GM12878 (cell line): ENCODE measurements around the gene PNPLA5. TPM values are rescaled to one million over a fixed set of nuclear protein-coding genes. Genes with fewer than 3 reads are reported as not detected.

Experiments used
- ATAC-seq: fragments of 200-7000 bp; cut with Tn5 transposase; 3 replicates; pipeline ENCODE4 v1.9.1; 2020; ENCODE audit warnings: mild to moderate bottlenecking, moderate library complexity
- BruUV-seq: library from RNA; stranded (reverse); fragments of 400-500 nt; replicated peaks from 2 replicates; lab custom pipeline; 2021; lab: Mats Ljungman, UMichigan
- CTCF ChIA-PET: fragments of 300-600 bp; sonication (Branson Sonifier 250); formaldehyde crosslinking; extraction: SDS; loops from one replicate; lab custom pipeline; 2021; ENCODE audit warnings: inconsistent platforms; lab: Yijun Ruan, JAX
- POLR2A ChIA-PET: fragments of 350-600 bp; formaldehyde crosslinking; extraction: SDS; loops from one replicate; lab custom pipeline; 2021; ENCODE audit warnings: inconsistent platforms; lab: Charles Lee
- RAD21 ChIA-PET: fragments of 300-600 bp; sonication (Branson Sonifier 250); formaldehyde crosslinking; loops from one replicate; lab custom pipeline; 2023; ENCODE audit warnings: antibody characterized with exemption; ENCODE audit not compliant: unreplicated experiment; lab: Charles Lee
- SMC1A ChIA-PET: fragments of 300-600 bp; sonication (Branson Sonifier 250); formaldehyde crosslinking; loops from one replicate; lab custom pipeline; 2023; ENCODE audit not compliant: unreplicated experiment, uncharacterized antibody; lab: Charles Lee
- DNase-seq: peaks from one replicate; pipeline ENCODE4 v3.0.0-alpha.2; 2011; ENCODE audit warnings: low read depth, low spot score
- FAIRE-seq: peaks from 3 replicates; lab custom pipeline; 2011; peaks lifted over from hg19 to GRCh38; lab: Jason Lieb, UNC
- H2AFZ ChIP-seq: 2 replicates; pipeline ENCODE4 v1.6.0; 2011; ENCODE audit warnings: low read depth, low read length, control low read depth; ENCODE audit not compliant: control insufficient read depth
- H3K27ac ChIP-seq: 2 replicates; pipeline ENCODE4 v1.5.1; 2011; ENCODE audit warnings: control low read depth; ENCODE audit not compliant: control insufficient read depth, insufficient read depth
- H3K27me3 ChIP-seq, 2 experiments: replicated peaks in 1 of 2; 2 replicates each; pipeline versions ENCODE4 v1.6.0 to v1.6.1; 2011; ENCODE audit warnings: low read length in 1 of 2; ENCODE audit not compliant: control insufficient read depth in 2 of 2, insufficient read depth in 2 of 2
- H3K36me3 ChIP-seq, 2 experiments: 2 replicates each; pipeline ENCODE4 v1.5.1; 2011; ENCODE audit warnings: low read length in 1 of 2; ENCODE audit not compliant: control insufficient read depth in 2 of 2, insufficient read depth in 2 of 2
- H3K4me1 ChIP-seq: 2 replicates; pipeline ENCODE4 v1.6.1; 2011; ENCODE audit warnings: mild to moderate bottlenecking, low read length, moderate library complexity, mixed read lengths; ENCODE audit not compliant: control insufficient read depth, insufficient read depth
- H3K4me2 ChIP-seq: 2 replicates; pipeline ENCODE4 v1.6.0; 2011; ENCODE audit warnings: control low read depth; ENCODE audit not compliant: control insufficient read depth, insufficient read depth
- H3K4me3 ChIP-seq: fragments of 200-600 bp; sonication (generic); 2 replicates; pipeline ENCODE4 v1.5.1; 2016
- H3K79me2 ChIP-seq: 2 replicates; pipeline ENCODE4 v1.6.0; 2011; ENCODE audit warnings: low read length; ENCODE audit not compliant: control insufficient read depth, insufficient read depth
- H3K9ac ChIP-seq: 2 replicates; pipeline ENCODE4 v1.8.0; 2011; ENCODE audit warnings: low read length, control low read depth, mixed read lengths; ENCODE audit not compliant: control insufficient read depth, insufficient read depth
- H3K9me3 ChIP-seq: replicated peaks from 3 replicates; pipeline ENCODE4 v1.5.1; 2011; ENCODE audit warnings: mild to moderate bottlenecking, low read length; ENCODE audit not compliant: control insufficient read depth, insufficient read depth
- H4K20me1 ChIP-seq: 2 replicates; pipeline ENCODE4 v1.6.0; 2011; ENCODE audit not compliant: control insufficient read depth, insufficient read depth
- BCLAF1 ChIP-seq: fragments of 450-650 bp; IDR thresholded peaks from 2 replicates; pipeline ENCODE4 v1.6.1; 2017; ENCODE audit warnings: antibody characterized with exemption, mild to moderate bottlenecking, moderate library complexity
- CBFB ChIP-seq: IDR thresholded peaks from 2 replicates; pipeline ENCODE4 v1.6.1; 2016; ENCODE audit warnings: antibody characterized with exemption, low read depth
- CHD2 ChIP-seq: IDR thresholded peaks from 2 replicates; pipeline ENCODE4 v1.6.1; 2011; ENCODE audit warnings: low read depth, low read length, improper control_type of control experiment, borderline replicate concordance
- CREB1 ChIP-seq: IDR thresholded peaks from 2 replicates; pipeline ENCODE4 v1.6.1; 2012; ENCODE audit warnings: low read depth, mild to moderate bottlenecking, inconsistent platforms
- EP300 ChIP-seq, 2 experiments: fragments of 150-350 bp in 1 of 2; IDR thresholded peaks; 2 replicates each; pipeline ENCODE4 v1.6.1; 2011 to 2012; ENCODE audit warnings: low read depth in 2 of 2, low read length in 2 of 2, borderline replicate concordance in 1 of 2, improper control_type of control experiment in 1 of 2, inconsistent platforms in 1 of 2; ENCODE audit not compliant: control insufficient read depth in 1 of 2
- GATAD2B ChIP-seq: fragments of 450-650 bp; conservative IDR thresholded peaks from 2 replicates; pipeline ENCODE4 v1.6.1; 2017; ENCODE audit warnings: low read depth, mild to moderate bottlenecking, moderate library complexity
- HDAC2 ChIP-seq: fragments of 200-600 bp; sonication (generic); IDR thresholded peaks from 2 replicates; pipeline ENCODE4 v1.6.1; 2017
- IKZF1 ChIP-seq: fragments of 450-650 bp; conservative IDR thresholded peaks from 2 replicates; pipeline ENCODE4 v1.6.1; 2017; ENCODE audit warnings: antibody characterized with exemption, mild to moderate bottlenecking
- STAT1 ChIP-seq: fragments of 450-650 bp; conservative IDR thresholded peaks from 2 replicates; pipeline ENCODE4 v1.6.1; 2014; ENCODE audit warnings: antibody characterized with exemption, mild to moderate bottlenecking
- whole genome bisulfite sequencing: methylation state at CpG from one replicate; pipeline ENCODE4 v1.1.6; 2016; ENCODE audit warnings: low lambda C conversion rate; ENCODE audit not compliant: insufficient replicate concordance, insufficient coverage; ENCODE audit errors: missing lambda C conversion rate; 5-methylcytosine and 5-hydroxymethylcytosine counted together
- in situ Hi-C: fragments of 300-500 bp; cut with MboI; formaldehyde crosslinking; loops from 9 replicates; pipeline ENCODE4 v1.14.3; 2018; ENCODE audit warnings: mixed read lengths
- intact Hi-C: fragments of 100-400 bp; cut with micrococcal nuclease; formaldehyde crosslinking; loops from one replicate; pipeline ENCODE4 v1.14.2; 2022; ENCODE audit not compliant: unreplicated experiment
- polyA plus RNA-seq, 11 experiments: library from polyadenylated mRNA; depleted of rRNA in 4 of 11; unstranded in 6 of 11; stranded (reverse) in 5 of 11; fragments of >200 nt; fragmentation: Nextera tagmentation in 4 of 11; fragmentation: Illumina TruSeq in 1 of 11; extraction: Ambion mirVana in 4 of 11; extraction: Trizol in 1 of 11; gene quantifications; 1 replicate in 1 of 11; 2 replicates in 10 of 11; pipeline versions ENCODE4 v1.2.1 to v1.2.3, GENCODE V29; 2011 to 2016; ENCODE audit warnings: inconsistent platforms in 2 of 11, missing spikeins in 2 of 11, low read depth in 1 of 11
- total RNA-seq, 4 experiments: library from RNA; depleted of rRNA in 3 of 4; stranded (reverse); fragments of >200 nt in 3 of 4; fragmentation: Illumina TruSeq in 1 of 4; extraction: Trizol in 1 of 4; gene quantifications; 2 replicates each; pipeline versions ENCODE4 v1.2.1 to v1.2.3, GENCODE V29; 2013 to 2021

The PNPLA5 gene
- total and polyA plus RNA-seq, 10 of the 15 experiments (the other 5 are each of a cell fraction or from before 2014, with no cell fraction given), result not detected

DNA sequence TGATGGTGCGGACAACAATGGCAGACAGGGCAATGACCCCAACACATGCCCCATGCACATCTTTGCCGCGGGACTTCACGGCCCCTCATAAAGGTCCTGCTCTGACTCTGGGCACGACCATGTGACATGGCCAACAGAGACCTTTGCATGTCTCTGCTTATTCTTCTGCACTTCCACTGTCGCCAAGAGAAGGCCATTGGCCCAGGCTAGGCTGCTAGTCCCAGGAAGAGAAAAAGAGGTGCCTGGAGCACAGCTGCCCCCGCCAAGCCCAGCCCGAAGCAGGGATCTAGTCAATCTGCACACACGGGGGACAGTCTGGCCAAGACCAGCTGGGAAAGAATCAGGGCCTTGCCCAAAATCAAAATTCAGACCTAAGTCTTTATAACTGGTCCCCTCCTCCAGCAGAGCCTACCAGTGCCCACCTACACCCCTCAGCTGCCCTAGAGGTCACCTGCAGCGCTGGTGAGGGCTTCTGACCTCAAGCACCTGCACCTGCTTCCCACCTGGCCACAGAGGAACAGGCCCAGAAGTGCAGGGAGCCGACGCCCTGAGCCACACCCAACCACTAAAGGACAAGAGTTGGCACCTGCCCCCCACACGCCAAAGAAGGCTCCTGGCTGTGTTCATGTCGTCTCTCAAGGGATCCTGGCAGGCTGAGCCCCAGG, 37.6 kb downstream of the PNPLA5 start (continued):
- TF ChIP-seq BCLAF1 (no peak), HDAC2 (no peak), CHD2 (no peak), IKZF1 (no peak), CBFB (no peak), CREB1 (no peak)

DNA sequence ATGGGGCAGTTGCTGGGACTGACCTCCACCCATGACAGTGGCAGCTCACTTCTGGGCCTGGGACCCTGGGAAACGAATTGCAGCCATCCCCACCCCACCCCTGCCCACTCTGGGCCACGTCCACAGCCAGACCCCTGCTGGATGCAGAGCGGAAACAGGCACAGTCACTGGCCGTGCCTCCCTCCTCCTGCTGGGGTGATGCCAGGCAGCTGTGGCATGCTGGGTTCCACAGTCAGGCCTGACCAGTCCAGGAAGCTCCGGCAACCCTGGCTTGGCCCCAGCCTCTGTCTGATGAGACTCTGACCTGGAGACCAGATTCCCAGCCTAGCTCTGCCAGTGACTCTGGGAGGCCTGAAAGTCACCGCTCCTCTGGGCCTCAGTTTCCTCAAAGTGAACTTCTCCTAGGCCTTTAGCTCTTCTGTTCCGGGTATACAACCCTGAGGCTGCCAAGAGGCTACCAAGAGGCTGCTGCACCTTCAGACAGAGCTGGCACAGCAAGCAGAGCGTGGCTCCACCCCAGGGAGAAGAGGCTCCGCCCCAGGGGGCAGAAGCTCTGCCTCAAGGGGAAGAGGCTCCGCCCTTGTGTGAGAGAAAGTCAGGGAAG, 38.4 kb downstream of the PNPLA5 start:
- BruUV-seq, result no TSS peak
- no peaks in the 10 kb centered on the region for H3K36me3 ChIP-seq
- TF ChIP-seq EP300 (IDR thresholded peaks at IDR 0.05; ENCODE audit: borderline replicate concordance in 1 of 2, control insufficient read depth in 1 of 2, low read depth in 2 of 2, low read length in 2 of 2) (no peak), GATAD2B (no peak), STAT1 (no peak)
- in situ Hi-C loops (no loop called here), intact Hi-C loops (no loop called here)
- SMC1A ChIA-PET, result no interaction called here
- POLR2A ChIA-PET, result no interaction called here
- no peaks in the 10 kb centered on the region for H4K20me1 ChIP-seq
- no peak overlapping the region for H3K27ac ChIP-seq
- H3K27me3 ChIP-seq, result peaks cover 0 to 4% of the 10 kb centered on the region in 2 experiments; a peak in 3 of 4 replicates
- no peak overlapping the region for H3K4me2 ChIP-seq
- no peak overlapping the region for H2AFZ ChIP-seq
- FAIRE-seq (no peak), DNase-seq (no peak), ATAC-seq (no peak)
- H3K9me3 ChIP-seq, result no peaks in the 10 kb centered on the region
- RAD21 ChIA-PET, result no interaction called here
- no peak overlapping the region for H3K9ac ChIP-seq
- no peak overlapping the region for H3K4me3 ChIP-seq
- 35% methylated on average over 10 of the region's 10 CpGs for WGBS
- H3K4me1 ChIP-seq, result no peaks in the 10 kb centered on the region
- H3K79me2 ChIP-seq, result no peaks in the 10 kb centered on the region
- CTCF ChIA-PET, result interaction anchor here (0.7 to 1.7 kb wide), 2 partner anchors 30 to 517 kb away, joined by 3 to 4 read pairs; no protein-coding TSS in a partner anchor
